NT2/D1 (cell line): ENCODE results near the gene BICRA.
A peak's percentile ranks its signal among the peaks of the same experiment; 100 is the strongest.
"Not testable (repeated sequence)": the region's sequence is repeated elsewhere in the genome, so short reads cannot be mapped to it uniquely, and the experiment has no call there.

ENCODE experiments used
- DNase-seq: peaks from one replicate; pipeline ENCODE4 v3.0.0-alpha.2; 2011; ENCODE audit warnings: low read depth, low spot score
- H3K27me3 ChIP-seq: 2 replicates; pipeline ENCODE4 v1.6.0; 2011; ENCODE audit warnings: mild to moderate bottlenecking; ENCODE audit not compliant: insufficient read length, insufficient read depth
- H3K36me3 ChIP-seq: 2 replicates; pipeline ENCODE4 v1.6.1; 2011; ENCODE audit warnings: mild to moderate bottlenecking, low read length, mixed read lengths; ENCODE audit not compliant: insufficient read depth, insufficient read length
- H3K4me1 ChIP-seq: 2 replicates; pipeline ENCODE4 v1.5.1; 2011; ENCODE audit not compliant: insufficient read depth, insufficient read length
- H3K4me3 ChIP-seq: 2 replicates; pipeline ENCODE4 v1.5.1; 2011; ENCODE audit warnings: low read depth; ENCODE audit not compliant: insufficient read length
- H3K9ac ChIP-seq: 2 replicates; pipeline ENCODE4 v1.6.0; 2011; ENCODE audit warnings: low read depth; ENCODE audit not compliant: insufficient read length
- H3K9me3 ChIP-seq: 2 replicates; pipeline ENCODE4 v1.5.1; 2011; ENCODE audit warnings: mild to moderate bottlenecking, low read length; ENCODE audit not compliant: insufficient read depth
- SUZ12 ChIP-seq: IDR thresholded peaks from 2 replicates; pipeline ENCODE4 v1.6.1; 2011; ENCODE audit not compliant: insufficient read length, insufficient read depth; ENCODE audit errors: extremely low read depth
- YY1 ChIP-seq: IDR thresholded peaks from 2 replicates; pipeline ENCODE4 v1.6.1; 2011; ENCODE audit not compliant: insufficient read length, insufficient read depth
- ZNF274 ChIP-seq: IDR thresholded peaks from 2 replicates; pipeline ENCODE4 v1.6.1; 2011; ENCODE audit warnings: mild to moderate bottlenecking, low read depth, low read length

BICRA gene

DNA sequence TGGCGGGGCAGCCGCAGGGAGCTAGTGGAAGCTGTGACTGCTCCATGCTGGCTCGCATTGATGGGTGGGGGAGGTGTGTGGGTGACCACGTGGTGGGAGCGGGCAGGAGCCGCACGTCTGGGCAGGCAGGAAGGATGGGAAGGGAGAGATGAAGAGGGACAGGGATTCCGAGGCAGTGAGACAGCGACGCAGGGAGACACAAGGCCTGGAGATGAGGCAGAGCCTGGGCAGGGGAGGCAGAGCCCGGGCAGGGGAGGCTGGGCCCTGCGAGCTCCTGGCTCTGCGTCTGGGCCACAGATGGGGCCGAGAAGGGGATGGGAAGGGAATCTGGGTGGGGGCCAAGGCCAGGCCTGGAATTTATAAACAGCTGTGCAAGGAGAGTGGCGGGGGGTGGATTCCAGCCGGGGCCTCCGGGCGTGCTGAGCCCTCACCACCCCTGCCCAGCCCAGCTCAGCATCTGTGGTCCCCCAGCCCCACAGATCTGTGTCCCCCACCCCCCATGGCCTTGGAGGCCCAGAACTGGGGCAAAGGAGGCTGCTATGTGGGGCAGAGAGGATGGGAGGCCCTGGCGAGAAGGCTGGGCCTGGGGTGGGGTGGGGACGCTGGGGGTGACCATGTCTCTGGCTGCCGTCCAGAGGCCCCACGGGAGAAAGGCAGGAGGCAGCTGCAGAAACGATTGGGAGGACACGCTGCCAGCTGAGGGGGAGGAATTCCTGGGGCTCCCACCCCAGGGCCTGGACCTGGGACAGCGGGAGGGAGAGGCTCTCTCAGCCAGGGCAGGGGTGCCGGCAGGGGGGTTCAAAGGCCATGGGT, 110.3 kb downstream of the BICRA start:
- no peak for DNase-seq
- no peak for TF ChIP-seq ZNF274
- Histone ChIP-seq H3K36me3 (peaks cover 34% of the 10 kb centered on the region), H3K4me3 (no peak overlapping the region), H3K27me3 (no peaks in the 10 kb centered on the region), H3K9me3 (peaks cover 5% of the 10 kb centered on the region; the same call in 1 of the 2 replicates), H3K4me1 (peaks cover 2% of the 10 kb centered on the region), H3K9ac (peak overlapping the region; percentile 76)

- Histone ChIP-seq H3K9ac (no peak overlapping the region), H3K9me3 (no peaks in the 10 kb centered on the region), H3K4me3 (no peak overlapping the region), H3K27me3 (no peaks in the 10 kb centered on the region), H3K4me1 (peaks cover 9% of the 10 kb centered on the region), H3K36me3 (peaks cover 44% of the 10 kb centered on the region)
- no peak for TF ChIP-seq ZNF274
- no peak for TF ChIP-seq SUZ12
- no peak for TF ChIP-seq YY1
- no peak for DNase-seq
These were observed 111.9 kb downstream of the BICRA start for GRCh38 chr19:47720669-47721422.

DNA sequence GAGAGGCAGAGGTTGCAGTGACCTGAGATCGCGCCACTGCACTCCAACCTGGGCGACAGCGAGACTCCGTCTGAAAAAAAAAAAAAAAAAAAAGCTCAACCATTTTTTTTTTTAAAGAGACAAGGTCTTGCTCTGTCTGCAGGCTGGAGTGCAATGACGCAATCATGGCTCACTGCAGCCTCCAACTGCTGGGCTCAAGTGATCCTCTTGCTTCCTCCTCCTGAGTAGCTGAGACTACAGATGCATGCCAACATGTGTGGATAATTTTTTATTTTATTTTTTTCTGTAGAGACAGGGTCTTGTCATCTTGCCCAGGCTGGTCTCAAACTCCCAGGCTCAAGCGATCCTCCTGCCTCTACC, 114.6 kb downstream of the BICRA start:
- no peak for DNase-seq

GRCh38 chr19:47725759-47726401, 116.9 kb downstream of the BICRA start:
- Histone ChIP-seq H3K4me1 (peaks cover 10% of the 10 kb centered on the region), H3K36me3 (peaks cover 48% of the 10 kb centered on the region), H3K4me3 (no peak overlapping the region), H3K9ac (no peak overlapping the region), H3K27me3 (no peaks in the 10 kb centered on the region), H3K9me3 (no peaks in the 10 kb centered on the region)
- no peak for TF ChIP-seq YY1
- TF ChIP-seq SUZ12: no peak
- no peak for TF ChIP-seq ZNF274
- no peak for DNase-seq

More for the DNA sequence above, 114.6 kb downstream of the BICRA start:
- no peak overlapping the region for H3K9ac ChIP-seq
- no peaks in the 10 kb centered on the region for H3K27me3 ChIP-seq
- H3K4me1 ChIP-seq: peaks cover 10% of the 10 kb centered on the region
- H3K4me3 ChIP-seq: no peak overlapping the region
- no peak for TF ChIP-seq SUZ12
- no peaks in the 10 kb centered on the region for H3K9me3 ChIP-seq
- peaks cover 47% of the 10 kb centered on the region for H3K36me3 ChIP-seq

GRCh38 chr19:47726467-47726866, 117.5 kb downstream of the BICRA start:
- peaks cover 47% of the 10 kb centered on the region for H3K36me3 ChIP-seq
- no peaks in the 10 kb centered on the region for H3K27me3 ChIP-seq
- H3K4me3 ChIP-seq: no peak overlapping the region
- no peak for DNase-seq
- no peak overlapping the region for H3K9ac ChIP-seq
- peaks cover 10% of the 10 kb centered on the region for H3K4me1 ChIP-seq
- TF ChIP-seq SUZ12 (no peak), ZNF274 (no peak), YY1 (no peak)
- no peaks in the 10 kb centered on the region for H3K9me3 ChIP-seq

DNA sequence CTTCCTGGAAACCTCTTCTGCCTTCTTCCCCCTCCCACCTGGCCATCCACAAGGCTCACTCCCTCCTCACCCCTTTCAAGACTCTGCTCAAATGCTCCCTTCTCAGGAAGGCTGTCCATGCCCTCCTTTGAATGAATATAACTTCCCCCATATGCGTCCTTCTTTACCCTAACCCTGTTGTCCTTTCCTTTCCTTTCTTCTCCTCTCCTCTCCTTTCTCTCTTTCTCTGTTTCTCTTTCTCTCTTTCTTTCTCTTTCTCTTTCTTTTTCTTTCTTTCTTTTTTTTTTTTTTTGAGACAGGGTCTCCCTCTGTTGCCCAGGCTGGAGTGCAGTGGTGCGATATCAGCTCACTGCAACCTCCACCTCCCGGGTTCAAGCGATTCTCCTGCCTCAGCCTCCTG, 119.4 kb downstream of the BICRA start:
- not testable (repeated sequence) for H3K4me3 ChIP-seq, H3K9me3 ChIP-seq, H3K9ac ChIP-seq, DNase-seq, H3K27me3 ChIP-seq, H3K4me1 ChIP-seq
- H3K36me3 ChIP-seq: peaks cover 47% of the 10 kb centered on the region

DNA sequence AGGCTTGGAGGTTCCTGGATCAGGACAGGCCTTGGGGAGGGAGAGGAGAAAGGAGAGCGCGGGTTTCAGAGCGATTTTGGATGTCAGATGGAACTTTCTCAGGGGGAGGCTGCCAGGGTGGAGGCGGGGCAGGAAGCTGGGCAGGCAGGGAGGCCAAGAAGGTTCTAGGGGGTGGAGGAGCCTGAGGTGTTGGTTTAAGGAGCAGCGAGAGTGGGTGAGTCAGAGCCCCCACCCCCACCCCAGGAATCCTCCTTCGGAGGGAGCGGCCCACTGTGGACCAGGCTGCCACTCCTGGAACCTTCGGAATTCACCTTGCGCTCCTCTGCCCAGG, 120.5 kb downstream of the BICRA start:
- Histone ChIP-seq H3K4me1 (peaks cover 6% of the 10 kb centered on the region), H3K4me3 (peak overlapping the region; percentile 24), H3K27me3 (no peaks in the 10 kb centered on the region), H3K9me3 (no peaks in the 10 kb centered on the region), H3K36me3 (peaks cover 45% of the 10 kb centered on the region), H3K9ac (peak overlapping the region; percentile 72)
- DNase-seq: no peak
- no peak for TF ChIP-seq SUZ12
- TF ChIP-seq ZNF274: no peak
- TF ChIP-seq YY1: no peak
